Activated CD8-positive, alpha-beta memory T cell treated with anti-CD3 and anti-CD28 coated beads for 24 hours (primary cell): ENCODE results near the gene NDE1.

Source experiments
- DNase-seq: peaks from one replicate; pipeline ENCODE4 v3.0.0-alpha.2; 2020

The NDE1 gene

GRCh38 chr16:15772579-15773293 is 122.7 kb downstream of the NDE1 start:
- no peak for DNase-seq

DNA sequence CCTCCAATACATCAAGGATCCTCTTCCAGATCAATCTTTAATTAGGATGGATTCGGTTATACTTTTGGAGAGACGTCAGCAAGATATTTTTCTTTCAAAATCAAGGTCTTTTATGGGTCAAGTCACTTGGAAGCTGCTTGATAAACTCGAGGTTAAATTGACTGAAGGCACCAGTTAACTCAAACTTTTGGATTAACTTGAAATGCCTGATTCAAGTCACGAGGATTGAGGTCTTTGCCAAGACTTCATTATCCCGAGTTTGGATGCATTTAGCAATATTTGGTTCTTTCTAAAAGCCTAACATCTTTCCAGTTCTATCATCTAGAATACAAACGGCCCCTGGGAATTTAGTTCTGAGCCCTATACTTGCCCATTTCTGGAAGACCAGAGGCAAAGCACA is 123.9 kb downstream of the NDE1 start:
- no peak for DNase-seq

DNA sequence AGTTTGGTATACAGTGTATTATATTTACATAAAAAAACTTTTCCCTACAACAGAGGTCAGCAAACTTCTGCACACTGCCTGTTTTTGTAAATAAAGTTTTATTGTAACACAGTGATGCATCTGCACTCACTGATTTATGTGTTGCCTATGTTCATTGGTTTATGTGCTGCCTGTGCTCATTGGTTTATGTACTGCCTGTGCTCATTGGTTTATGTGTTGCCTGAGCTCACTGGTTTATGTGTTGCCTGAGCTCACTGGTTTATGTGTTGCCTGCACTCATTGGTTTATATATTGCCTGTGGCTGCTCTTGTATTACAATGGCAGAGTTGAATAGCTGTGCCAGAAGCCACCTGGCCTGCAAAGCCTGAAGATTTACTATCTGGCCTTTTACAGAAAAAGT is 125.2 kb downstream of the NDE1 start:
- DNase-seq = no peak

GRCh38 chr16:15775663-15776304 is 125.7 kb downstream of the NDE1 start:
- DNase-seq = no peak
